HG02763 (cell line): Measurements from ENCODE around the gene PRKCB.
"Not testable (repeated sequence)": the region's sequence is repeated elsewhere in the genome, so short reads cannot be mapped to it uniquely, and the experiment has no call there.

Experiments
- ATAC-seq: cut with Tn5 transposase; IDR thresholded peaks from one replicate; pipeline ENCODE4 v1.9.1; 2021; ENCODE audit warnings: mild to moderate bottlenecking, moderate library complexity; ENCODE audit not compliant: unreplicated experiment

PRKCB gene

DNA sequence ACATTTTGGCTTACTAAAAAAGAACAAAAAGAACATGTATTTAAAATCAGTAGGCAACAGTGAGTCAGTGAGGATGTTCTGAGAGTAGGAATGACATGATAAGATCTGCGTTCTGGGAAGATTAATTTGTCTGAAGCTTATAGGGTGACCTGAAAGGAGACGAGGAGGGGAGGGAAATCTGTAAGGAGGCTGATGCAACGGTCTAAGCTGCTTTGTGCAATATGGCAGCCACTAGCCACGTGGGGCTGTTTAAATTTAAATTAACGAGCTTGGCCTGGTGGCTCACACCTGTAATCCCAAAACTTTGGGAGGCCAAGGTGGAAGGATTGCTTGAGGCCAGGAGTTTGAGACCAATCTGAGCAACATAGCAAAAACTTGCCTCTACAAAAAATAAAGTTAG lies 238.8 kb downstream of the PRKCB start:
- no peak for ATAC-seq

DNA sequence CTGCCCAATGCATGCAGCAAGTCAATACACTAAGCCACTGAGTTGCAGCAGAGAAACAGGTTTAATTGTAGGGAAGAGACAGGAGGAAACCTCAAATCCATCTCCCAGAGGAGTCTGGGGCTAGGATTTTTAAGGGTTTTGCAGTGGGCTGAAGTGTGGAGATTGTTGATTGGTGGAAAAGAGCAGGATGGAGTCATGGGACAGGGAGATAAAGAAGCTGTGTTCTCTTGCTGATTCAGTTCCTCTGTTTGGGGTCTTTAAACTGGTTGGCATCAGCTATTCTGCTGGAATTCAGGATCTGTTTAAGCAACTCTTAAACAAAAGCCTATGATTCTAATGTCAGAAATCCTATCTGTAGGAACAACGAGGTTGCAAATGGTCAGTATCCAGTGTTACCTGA lies 239.5 kb downstream of the PRKCB start:
- ATAC-seq = no peak

DNA sequence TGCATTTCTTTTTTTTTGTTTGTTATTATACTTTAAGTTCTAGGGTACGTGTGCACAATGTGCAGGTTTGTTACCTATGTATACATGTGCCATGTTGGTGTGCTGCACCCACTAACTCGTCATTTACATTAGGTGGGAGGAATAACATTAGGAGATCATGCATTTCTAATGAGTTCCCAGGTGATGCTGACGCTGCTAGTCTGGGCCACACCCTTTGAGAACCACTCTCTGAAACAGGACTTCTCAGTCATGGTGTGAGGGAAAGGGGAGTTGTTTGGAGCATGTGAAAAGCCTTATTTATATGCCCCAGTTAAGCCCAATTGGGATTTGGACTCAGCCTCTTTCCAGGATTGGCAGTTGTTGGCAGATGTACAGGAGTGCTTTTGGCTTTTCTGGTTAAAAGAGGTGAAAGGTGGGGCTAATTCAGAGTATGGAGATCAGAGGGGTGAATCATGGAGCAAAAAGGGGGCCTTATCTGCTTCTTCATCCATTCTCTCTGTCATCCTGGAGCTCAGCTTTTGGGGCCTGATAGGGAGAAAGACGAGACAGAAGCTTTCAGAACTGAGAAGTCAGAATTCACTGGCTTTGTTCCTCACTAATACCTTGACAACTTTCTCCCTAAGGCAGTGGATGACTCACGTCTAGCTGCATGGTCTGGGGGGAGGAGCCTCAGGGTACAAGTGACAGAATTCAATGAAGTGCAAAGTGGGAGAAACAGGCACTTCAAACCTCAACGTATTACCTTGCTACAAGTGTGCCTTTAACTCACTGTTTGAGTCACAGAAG lies 240.3 kb downstream of the PRKCB start:
- no peak for ATAC-seq

DNA sequence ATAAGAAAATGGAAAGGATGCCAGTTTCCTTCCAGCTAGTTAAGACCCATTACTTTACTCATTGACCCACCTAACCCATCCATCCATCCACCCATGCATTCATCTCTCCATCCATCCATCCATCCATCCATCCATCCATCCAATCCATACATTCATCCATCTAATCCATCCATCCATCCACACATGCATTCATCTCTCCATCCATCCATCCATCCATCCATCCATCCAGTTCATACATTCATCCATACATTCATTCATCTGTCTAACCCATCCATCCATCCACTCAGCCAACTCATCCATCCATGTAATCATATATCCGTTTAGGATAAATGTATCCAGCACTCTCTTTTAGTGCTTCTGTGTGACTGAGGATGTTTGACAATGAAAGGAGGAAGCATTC lies 241.5 kb downstream of the PRKCB start:
- ATAC-seq = no peak

DNA sequence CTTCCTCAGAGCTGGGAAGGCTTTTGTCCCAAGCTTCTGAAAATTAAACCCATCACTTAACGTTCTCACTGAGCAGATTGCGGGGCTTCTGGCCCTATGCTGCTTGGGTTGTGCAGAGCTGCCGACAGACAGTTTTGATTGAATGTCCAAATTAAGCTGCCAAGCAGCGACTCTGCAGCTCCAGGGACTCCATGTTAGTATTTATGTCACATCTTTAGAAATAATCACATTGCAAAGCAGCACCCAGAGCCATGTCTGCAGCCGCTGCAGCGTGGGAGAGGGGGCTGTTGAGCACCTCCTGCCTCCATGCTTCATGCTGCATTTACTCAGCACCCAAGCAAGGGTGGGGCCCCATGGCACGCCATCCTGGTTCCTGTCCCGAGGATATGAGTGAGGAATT lies 242.2 kb downstream of the PRKCB start:
- ATAC-seq = no peak

DNA sequence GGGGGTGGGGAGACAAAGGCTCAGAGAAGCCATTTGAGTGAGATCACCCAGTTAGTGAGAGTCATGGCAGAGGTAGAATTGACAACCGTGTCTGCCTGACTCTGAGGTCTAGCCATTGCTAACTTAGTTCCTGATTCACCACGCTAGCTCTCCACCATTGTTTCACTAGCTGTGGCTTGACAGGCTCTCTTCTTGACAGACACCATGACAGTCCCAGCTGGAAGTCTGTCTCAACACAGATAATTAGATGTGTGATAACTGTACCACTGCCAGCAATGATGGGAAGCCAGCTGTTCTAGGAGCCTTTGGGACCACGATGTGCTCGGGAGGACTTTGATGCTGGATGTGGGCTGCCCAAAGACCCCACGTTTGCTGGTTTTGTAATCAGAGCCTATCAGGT lies 249.9 kb downstream of the PRKCB start:
- ATAC-seq = no peak

DNA sequence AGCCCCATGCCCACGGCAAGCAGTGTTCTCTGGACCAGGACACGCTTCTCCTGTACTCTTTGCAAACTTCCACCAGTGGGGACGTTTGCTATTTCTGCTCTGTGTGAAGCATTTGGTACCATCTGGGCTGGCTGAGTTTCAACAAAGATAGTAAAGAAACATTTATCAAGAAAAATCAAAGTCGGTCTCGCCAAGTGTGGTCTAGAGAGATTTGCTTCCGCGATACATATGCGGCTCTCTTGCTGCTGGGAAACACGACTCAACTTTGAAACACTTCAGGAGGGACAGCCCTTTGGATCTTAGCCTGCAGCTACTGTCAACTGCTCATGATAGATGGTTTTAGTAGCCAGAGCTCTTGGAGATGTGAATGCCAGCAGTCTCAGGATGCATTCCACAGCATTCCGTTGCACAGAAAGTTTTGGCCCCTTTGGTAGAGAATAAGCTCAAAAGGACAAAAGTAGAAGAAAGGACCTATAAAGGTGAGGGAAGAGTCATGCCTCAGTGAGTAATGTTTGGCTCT lies 252.2 kb downstream of the PRKCB start:
- ATAC-seq = no peak

DNA sequence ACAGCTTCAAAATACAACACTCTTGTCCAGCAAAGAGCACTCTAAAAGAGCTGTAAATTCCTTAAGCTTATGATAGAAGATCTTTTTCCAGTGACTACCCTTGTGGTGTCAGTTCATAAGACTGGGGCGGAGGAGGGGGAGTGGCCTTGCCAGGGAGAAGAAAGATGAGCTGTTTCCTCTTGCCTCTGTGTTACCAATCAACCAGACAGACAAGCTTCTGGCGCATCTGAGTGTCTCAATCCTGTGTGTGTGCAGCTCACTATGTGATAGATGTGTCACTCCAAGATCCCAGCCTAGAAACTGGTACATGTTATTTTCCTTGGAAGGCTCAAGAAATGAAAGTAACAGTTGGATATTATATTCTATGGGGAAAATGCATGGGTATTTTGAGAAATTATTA lies 253.0 kb downstream of the PRKCB start:
- no peak for ATAC-seq

DNA sequence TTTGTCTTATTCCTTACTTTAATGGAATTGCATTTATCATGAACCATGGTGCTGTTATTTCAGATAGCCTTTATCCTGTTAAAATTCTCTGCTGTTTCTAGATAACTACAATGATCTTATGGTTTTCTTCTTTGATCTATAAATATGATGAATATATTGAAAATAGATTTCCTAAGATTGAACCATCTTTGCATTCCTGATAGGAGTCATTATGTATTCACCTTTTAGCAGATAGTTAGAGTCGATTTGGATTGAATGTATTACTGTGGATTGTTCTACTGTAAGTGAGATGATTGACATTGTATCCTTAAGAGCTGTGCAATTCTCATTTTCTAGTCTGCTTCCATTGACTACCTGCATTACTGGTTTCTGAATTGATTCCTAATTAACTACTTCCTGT lies 255.3 kb downstream of the PRKCB start:
- no peak for ATAC-seq

DNA sequence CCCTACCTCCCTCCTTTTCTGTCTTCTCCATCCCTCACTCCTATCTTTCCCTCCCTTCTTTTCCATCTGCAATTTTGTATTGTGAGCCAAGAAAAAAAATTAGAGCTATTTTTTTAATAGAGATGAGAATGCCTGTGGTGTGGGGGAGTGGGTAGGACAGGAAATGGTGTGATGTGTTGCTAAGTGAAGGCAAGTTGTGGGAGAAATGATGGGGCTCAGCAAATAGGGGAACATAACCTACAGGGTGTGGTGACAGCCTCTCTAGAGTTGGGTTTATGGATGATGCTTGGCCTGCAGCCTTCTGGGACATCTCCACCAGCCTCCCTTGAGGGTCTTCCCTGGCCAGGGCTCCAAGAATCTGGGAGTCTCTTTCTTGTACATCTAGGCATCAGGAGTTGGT lies 257.3 kb downstream of the PRKCB start:
- no peak for ATAC-seq

DNA sequence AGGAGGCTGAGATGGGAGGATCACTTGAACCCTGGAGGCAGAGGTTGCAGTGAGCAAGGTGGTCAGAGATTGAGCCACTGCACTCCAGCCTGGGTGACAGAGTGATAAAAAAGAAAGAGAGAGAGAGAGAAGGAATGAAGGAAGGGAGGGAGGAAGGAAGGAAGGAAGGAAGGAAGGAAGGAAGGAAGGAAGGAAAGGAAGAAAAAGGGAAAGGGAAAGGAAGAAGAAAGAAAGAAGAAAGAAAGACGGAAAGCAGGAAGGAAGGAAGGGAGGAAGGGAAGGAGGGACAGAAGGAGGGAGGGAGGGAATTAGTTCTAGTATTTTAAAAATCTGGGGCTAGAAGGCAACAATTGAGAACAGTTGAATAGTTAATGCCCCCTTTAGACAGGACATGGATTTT lies 258.9 kb downstream of the PRKCB start:
- no peak for ATAC-seq

DNA sequence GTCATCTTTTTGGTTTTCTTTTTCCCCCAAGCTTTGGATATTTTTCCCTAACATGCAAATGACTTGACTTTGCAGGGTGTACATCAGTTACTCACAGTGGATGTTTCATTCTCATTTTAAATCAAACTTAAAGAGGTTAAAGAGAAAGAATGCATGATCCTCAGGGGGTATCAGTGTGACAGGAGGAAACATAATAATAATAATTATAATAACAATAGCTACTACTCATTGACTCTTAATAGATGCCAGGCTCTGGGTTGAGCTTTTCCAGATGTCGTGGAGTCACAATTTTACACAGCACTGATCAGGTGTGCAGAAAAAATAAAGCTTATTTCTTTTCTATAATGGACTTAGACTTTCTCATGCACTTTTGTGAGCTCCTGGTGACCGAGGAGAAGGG lies 263.1 kb downstream of the PRKCB start:
- ATAC-seq = no peak

DNA sequence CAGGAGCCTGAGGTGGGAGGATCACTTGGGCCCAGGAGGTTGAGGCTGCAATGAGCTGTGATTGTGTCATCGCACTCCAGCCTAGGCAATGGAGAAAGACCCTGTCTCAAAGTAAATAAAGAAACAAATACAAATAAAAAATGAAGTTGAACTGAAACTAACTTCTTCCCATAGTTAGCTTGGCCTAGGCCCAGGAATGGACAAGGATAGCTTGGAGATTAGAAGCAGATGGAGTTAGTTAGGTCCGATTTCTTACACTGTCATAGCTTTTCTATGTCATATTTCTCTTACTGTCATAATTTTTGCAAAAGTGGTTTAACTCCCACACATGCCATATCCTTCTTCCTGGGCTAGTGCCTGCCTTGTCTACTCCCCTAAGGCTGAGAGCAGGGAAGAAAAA lies 265.6 kb downstream of the PRKCB start:
- no peak for ATAC-seq

DNA sequence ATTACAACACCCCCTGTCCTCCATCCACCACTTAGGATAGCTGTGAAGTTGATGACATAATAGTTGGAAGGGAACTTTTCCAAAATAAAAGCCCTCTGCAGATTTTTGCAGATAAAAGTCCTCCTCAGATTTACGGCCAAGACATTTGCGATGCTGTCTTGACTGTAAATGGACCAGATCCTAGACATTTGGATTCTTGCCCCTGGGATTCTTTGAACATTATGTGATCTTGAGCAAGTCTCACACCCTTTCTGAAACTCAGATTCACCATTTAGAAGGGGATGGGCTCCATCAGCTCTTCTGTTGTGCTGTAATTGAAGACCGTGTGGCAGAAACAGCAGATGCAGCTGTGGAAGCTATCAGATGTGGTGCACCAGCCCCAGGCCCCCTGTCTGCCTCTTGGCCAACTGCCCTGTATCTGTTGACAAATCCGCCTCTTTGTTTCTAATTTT lies 266.5 kb downstream of the PRKCB start:
- no peak for ATAC-seq

DNA sequence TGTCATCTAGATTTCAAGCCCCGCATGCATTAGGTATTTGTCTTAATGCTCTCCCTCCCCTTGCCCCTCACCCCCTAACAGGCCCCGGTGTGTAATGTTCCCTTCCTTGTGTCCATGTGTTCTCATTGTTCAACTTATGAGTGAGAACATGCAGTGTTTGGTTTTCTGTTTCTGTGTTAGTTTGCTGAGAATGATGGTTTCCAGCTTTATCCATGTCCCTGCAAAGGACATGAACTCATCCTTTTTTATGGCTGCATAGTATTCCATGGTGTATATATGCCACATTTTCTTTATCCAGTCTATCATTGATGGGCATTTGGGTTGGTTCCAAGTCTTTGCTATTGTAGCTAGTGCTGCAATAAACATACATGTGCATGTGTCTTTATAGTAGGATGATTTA lies 269.7 kb downstream of the PRKCB start:
- not testable (repeated sequence) for ATAC-seq

DNA sequence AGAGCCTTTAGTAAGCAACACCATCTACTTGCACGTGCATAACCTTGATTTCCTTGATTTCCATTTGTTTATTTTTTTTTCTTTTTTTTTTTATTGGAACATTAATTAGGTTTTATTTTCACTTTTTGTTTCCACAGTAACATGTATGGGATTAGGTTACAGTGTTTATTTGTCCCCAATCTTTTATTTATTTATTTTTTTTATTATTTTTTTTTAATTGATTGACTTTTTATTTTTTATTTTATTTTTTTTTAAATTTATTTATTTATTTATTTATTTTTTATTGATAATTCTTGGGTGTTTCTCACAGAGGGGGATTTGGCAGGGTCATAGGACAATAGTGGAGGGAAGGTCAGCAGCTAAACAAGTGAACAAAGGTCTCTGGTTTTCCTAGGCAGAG lies 272.3 kb downstream of the PRKCB start:
- not testable (repeated sequence) for ATAC-seq

DNA sequence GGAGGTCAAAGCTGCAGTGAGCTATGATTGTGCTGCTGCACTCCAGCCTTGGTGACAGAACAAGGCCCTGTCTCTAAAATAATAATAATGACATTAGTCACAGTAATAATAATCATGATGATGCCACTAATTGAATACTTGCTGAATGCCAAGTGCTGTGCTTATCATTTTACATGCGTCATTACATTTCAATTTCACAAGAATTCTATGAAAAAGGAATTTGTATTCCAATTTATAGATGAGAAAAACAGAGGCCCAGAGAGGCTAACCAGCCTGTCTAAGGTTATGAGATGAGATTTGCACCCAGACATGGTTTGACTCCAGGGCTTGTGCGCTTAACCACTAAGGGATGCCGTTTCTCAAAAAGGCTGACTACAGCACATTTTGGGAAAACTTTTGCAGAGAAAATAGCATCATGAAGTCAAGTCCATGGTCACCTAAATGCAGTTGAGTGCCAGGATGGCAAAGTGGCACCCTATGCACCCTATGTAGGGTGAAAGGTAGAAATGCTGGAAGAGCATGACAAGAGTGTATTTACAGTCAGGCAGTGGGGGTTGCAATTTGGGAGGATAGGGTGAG lies 276.0 kb downstream of the PRKCB start:
- no peak for ATAC-seq

DNA sequence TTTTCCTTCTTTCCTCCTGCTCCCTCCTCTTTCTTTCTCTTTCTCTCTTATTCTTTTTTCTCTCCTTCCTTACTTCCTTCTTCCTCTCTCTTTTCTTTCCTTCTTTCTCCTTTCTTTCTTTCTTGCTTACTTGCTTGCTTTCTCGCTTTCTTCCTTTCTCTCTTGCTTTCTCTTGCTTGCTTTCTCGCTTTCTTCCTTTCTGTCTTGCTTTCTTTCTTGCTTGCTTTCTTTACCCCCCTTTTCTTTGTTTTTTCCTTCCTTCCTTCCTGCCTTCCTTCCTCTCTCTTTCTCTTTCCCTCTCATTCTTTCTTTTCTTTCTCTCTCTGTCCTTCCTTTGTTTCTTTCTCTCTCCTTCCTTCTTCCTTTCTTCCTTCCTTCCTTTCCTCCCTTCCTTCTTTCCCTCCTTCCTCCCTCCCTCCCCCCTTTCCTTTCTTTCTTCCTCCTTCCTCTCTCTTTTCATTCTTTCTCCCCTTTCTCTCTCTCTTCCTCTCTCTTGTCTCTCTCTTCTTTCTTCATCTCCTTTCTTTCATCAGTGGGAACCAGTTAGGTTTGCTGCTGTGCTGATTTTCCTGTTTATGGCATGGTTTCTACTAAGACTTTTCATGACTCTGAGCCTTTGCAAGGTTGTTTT lies 277.4 kb downstream of the PRKCB start:
- no peak for ATAC-seq

DNA sequence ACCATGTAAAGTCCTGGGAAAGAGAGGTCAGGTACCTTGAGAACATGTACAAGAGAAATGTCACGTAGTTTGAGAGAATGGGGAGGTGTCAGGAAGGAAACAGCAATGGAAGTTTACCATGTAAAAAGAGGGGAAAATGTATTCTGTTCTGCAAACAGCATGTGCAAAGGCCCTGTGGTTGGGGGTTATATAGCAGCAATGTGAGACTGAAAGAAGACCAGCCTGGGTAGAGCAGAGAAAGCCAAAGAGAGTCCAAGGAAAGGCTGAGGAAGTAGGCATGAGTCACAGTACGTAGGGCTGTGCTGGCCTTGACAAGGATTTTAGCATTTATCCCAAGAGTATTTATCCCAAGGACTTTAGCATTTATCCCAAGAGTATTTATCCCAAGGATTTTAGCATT lies 279.1 kb downstream of the PRKCB start:
- ATAC-seq = no peak

DNA sequence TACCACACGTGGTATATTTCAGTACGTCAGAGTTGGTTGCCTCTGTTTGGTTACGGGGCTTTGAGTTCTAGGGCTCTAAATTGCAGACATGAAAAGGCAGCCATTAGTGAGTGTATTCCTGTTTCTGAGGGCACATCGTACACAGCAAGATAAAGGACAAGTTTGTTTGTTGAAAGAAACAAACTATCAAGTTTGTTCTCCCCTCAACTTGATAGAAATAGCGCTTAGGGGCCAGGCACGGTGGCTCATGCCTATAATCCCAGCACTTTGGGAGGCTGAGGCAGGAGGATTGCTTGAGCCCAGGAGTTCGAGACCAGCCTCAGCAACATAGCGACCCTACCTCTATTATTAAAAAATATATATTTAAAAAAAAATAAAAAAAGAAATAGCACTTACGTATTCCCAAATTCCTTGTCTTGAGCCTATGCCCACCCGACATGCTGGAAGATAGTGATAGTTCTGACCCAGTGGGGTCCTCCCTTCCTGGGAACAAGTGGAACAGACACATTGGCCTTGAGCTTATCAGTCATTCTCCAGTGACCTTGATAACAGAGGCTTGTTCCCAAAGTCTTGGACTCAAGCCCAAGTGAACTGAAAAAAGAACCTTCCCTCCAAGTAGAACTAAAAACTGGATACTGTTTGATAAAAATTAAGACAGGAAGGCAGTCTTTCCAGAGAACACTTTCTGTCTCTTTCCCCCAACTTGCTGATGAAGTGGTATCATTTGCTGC lies 280.4 kb downstream of the PRKCB start:
- no peak for ATAC-seq

DNA sequence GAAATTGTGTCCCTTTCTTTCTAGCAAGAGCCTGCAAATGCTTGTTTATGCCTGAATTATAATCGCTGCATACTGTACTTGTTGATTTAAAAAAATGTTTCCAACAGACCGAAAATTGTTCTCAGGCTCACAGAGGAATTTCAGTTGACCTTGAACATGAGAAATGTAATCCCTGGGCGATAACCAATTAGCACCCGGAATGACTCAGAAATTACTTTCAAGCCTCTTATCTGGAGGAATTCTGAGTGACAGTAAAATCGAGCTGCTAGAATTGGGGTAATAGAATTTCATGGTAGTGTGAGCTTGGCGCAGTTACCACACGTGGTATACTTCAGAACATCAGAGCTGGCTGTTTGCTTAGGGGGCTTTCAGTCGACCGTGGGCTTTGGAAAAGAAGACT lies 281.2 kb downstream of the PRKCB start:
- no peak for ATAC-seq
